ENCODE results near the gene IFNAR1. TPM values are rescaled to one million over a fixed set of nuclear protein-coding genes. Genes with fewer than 3 reads are reported as not detected.

Gene IFNAR1
- total RNA-seq, 1 experiment from 2014 or later: 20.5 TPM

DNA sequence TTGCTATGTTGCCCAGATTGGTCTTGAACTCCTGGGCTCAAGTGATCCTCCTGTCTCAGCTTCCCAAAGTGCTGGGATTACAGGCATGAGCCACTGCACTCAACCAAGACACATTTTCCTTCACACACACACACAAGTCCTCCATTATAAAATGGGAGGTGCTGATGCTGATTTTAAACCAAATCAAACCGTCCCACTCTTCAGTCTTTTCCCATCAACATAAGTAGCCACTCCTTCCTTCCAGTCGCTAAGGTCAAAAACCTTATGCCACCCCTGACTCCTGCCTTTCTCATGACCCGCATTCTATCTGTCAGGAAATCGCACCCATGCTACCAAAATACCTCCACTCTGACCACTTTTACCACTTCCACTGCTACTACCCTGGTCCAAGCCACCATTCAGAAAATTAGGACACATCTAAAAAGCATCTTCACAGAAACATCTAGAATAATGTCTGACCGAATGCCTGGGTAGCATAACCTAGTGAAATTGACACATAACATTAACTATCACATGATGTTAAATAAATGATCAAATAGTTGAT lies 50.4 kb downstream of the IFNAR1 start:
- intact Hi-C loops (cut with micrococcal nuclease): loop anchor here (2.0 kb wide), 1 partner anchor 176 kb away; no protein-coding TSS in a partner anchor
- CTCF ChIA-PET: interaction anchor here (1.2 to 2.1 kb wide), 3 partner anchors 10 to 175 kb away, joined by 3 to 12 read pairs (median 5); no protein-coding TSS in a partner anchor

DNA sequence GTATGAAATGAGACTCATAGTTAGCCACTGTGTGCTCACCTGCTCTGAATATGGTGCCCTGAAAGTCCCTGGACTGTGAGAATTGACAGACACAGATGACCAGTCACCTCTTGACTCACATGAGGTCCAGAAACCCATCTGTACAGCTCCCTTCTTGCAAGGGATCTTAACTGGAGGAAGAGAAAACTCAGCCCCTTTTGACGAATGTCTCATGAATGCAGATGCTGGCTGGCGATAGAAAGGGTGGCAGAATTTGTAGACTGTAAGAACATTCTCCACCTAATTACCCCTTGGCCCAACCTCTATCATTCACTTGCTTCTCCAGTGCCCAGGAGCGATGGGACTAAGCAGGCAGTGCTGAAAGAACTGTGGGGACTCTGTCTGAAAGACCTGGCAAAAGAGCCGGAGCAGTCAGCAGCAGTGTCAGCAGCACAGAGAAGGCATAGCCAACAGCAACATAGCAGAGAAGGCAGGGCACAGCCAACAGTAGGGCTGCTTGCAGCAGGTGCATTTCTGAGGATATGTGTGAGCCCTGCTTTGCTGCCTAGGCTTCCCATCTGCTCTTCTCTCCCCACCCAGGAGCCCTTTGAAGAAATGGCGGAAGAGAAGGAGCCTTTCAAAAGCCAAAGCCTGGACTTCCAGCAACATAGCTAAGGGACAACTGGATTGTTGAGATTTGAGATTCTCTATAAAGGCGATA lies 52.6 kb downstream of the IFNAR1 start:
- ChIA-PET CTCF (interaction anchor here (2.1 kb wide), 1 partner anchor 16 kb away, joined by 12 read pairs; no protein-coding TSS in a partner anchor), RAD21 (ENCODE audit: low non-redundant PET in 1 of 2, low total read pairs in 2 of 2, uncharacterized antibody in 2 of 2, unreplicated experiment in 2 of 2) (no interaction called here), POLR2A (no interaction called here)
- H3K4me3 ChIP-seq (replicated peaks in 1 of 2; ENCODE audit: low read depth in 1 of 2, low read length in 2 of 2): no peak overlapping the region
- H3K36me3 ChIP-seq (ENCODE audit: control insufficient read depth in 1 of 2, insufficient read depth in 2 of 2, low read length in 2 of 2): no peaks in the 10 kb centered on the region
- DNase-seq (ENCODE audit: low read depth, low spot score): no peak
- H4K20me1 ChIP-seq (ENCODE audit: insufficient read depth): no peaks in the 10 kb centered on the region
- intact Hi-C loops (cut with micrococcal nuclease): no loop called here
- ATAC-seq: no peak
- no peak overlapping the region for H3K27ac ChIP-seq (ENCODE audit: low read depth, low read length)
- no peaks in the 10 kb centered on the region for H3K9me3 ChIP-seq (ENCODE audit: control insufficient read depth in 1 of 2, insufficient read depth in 1 of 2, low read depth in 1 of 2, low read length in 2 of 2)
- no peaks in the 10 kb centered on the region for H3K27me3 ChIP-seq (ENCODE audit: insufficient read depth, low read length)
- no peaks in the 10 kb centered on the region for H3K79me2 ChIP-seq (ENCODE audit: insufficient read depth, low read length)
- no TSS peak for BruUV-seq (replicated peaks)
- peaks cover 35 to 53% of the 10 kb centered on the region in 2 experiments for H3K4me1 ChIP-seq (ENCODE audit: control insufficient read depth in 1 of 2, insufficient read depth in 2 of 2, low read length in 2 of 2)
- H3K4me2 ChIP-seq (ENCODE audit: low read length): no peak overlapping the region
- H3K9me2 ChIP-seq (ENCODE audit: insufficient read depth): no peaks in the 10 kb centered on the region
- H2AFZ ChIP-seq (ENCODE audit: low read depth, low read length, poor library complexity, severe bottlenecking): no peak overlapping the region
- H3K9ac ChIP-seq (ENCODE audit: low read length): no peak overlapping the region
- TF ChIP-seq CBX3 (IDR thresholded peaks at IDR 0.05; ENCODE audit: low read depth): no peak
- TF ChIP-seq, protein P1, sequence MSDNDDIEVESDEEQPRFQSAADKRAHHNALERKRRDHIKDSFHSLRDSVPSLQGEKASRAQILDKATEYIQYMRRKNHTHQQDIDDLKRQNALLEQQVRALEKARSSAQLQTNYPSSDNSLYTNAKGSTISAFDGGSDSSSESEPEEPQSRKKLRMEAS (IDR thresholded peaks at IDR 0.05): no peak
- no peak for TF ChIP-seq EZH2 (IDR thresholded peaks at IDR 0.05)
- no peak for TF ChIP-seq YY1 (IDR thresholded peaks at IDR 0.05; ENCODE audit: extremely low read depth, insufficient replicate concordance, low read depth, low read length)
- no peak for TF ChIP-seq TCF7L2 (IDR thresholded peaks at IDR 0.05; ENCODE audit: borderline replicate concordance, extremely low read depth, insufficient read depth, insufficient read length)
- TF ChIP-seq EZH2phosphoT487 (IDR thresholded peaks at IDR 0.05; ENCODE audit: borderline replicate concordance): no peak
- no peak for TF ChIP-seq FOSL1 (IDR thresholded peaks at IDR 0.05; ENCODE audit: low read depth)
- TF ChIP-seq ZNF274 (IDR thresholded peaks at IDR 0.05; ENCODE audit: low read depth, low read length): no peak
- TF ChIP-seq SRF (IDR thresholded peaks at IDR 0.05; ENCODE audit: low read depth): no peak
- no peak for TF ChIP-seq POLR2A (IDR thresholded peaks at IDR 0.05; ENCODE audit: borderline replicate concordance, extremely low read depth, insufficient read depth, insufficient read length)
- TF ChIP-seq, protein P2, sequence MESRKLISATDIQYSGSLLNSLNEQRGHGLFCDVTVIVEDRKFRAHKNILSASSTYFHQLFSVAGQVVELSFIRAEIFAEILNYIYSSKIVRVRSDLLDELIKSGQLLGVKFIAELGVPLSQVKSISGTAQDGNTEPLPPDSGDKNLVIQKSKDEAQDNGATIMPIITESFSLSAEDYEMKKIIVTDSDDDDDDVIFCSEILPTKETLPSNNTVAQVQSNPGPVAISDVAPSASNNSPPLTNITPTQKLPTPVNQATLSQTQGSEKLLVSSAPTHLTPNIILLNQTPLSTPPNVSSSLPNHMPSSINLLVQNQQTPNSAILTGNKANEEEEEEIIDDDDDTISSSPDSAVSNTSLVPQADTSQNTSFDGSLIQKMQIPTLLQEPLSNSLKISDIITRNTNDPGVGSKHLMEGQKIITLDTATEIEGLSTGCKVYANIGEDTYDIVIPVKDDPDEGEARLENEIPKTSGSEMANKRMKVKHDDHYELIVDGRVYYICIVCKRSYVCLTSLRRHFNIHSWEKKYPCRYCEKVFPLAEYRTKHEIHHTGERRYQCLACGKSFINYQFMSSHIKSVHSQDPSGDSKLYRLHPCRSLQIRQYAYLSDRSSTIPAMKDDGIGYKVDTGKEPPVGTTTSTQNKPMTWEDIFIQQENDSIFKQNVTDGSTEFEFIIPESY (IDR thresholded peaks at IDR 0.05; ENCODE audit: extremely low read depth, insufficient replicate concordance, low read length): no peak

More for the DNA sequence above, 50.4 kb downstream of the IFNAR1 start:
- H3K9ac ChIP-seq (ENCODE audit: low read length): no peak overlapping the region
- POLR2A ChIA-PET: no interaction called here
- H3K4me2 ChIP-seq (ENCODE audit: low read length): no peak overlapping the region; the same call in 1 of the 2 replicates
- DNase-seq (ENCODE audit: low read depth, low spot score): no peak
- no peaks in the 10 kb centered on the region for H3K9me3 ChIP-seq (ENCODE audit: control insufficient read depth in 1 of 2, insufficient read depth in 1 of 2, low read depth in 1 of 2, low read length in 2 of 2)
- H4K20me1 ChIP-seq (ENCODE audit: insufficient read depth): no peaks in the 10 kb centered on the region
- H3K9me2 ChIP-seq (ENCODE audit: insufficient read depth): no peaks in the 10 kb centered on the region
- no peaks in the 10 kb centered on the region for H3K36me3 ChIP-seq (ENCODE audit: control insufficient read depth in 1 of 2, insufficient read depth in 2 of 2, low read length in 2 of 2)
- RAD21 ChIA-PET (ENCODE audit: low non-redundant PET in 1 of 2, low total read pairs in 2 of 2, uncharacterized antibody in 2 of 2, unreplicated experiment in 2 of 2): interaction anchor here in 1 of 2 experiments (1.0 kb wide), 1 partner anchor 175 kb away, joined by 4 read pairs; no protein-coding TSS in a partner anchor
- no peak overlapping the region for H3K4me3 ChIP-seq (replicated peaks in 1 of 2; ENCODE audit: low read depth in 1 of 2, low read length in 2 of 2)
- H3K27ac ChIP-seq (ENCODE audit: low read depth, low read length): no peak overlapping the region
- TF ChIP-seq POLR2AphosphoS5 (IDR thresholded peaks at IDR 0.05; ENCODE audit: low read depth, low read length) (no peak), TCF7L2 (IDR thresholded peaks at IDR 0.05; ENCODE audit: borderline replicate concordance, extremely low read depth, insufficient read depth, insufficient read length) (no peak)
- H3K4me1 ChIP-seq (ENCODE audit: control insufficient read depth in 1 of 2, insufficient read depth in 2 of 2, low read length in 2 of 2): peaks cover 21 to 32% of the 10 kb centered on the region in 2 experiments
- H2AFZ ChIP-seq (ENCODE audit: low read depth, low read length, poor library complexity, severe bottlenecking): peak overlapping the region; percentile 75
- no peaks in the 10 kb centered on the region for H3K27me3 ChIP-seq (ENCODE audit: insufficient read depth, low read length)
- ATAC-seq: no peak
- H3K79me2 ChIP-seq (ENCODE audit: insufficient read depth, low read length): no peaks in the 10 kb centered on the region
- BruUV-seq (replicated peaks): no TSS peak
